Measurements from ENCODE around the gene MAST4.

DNA sequence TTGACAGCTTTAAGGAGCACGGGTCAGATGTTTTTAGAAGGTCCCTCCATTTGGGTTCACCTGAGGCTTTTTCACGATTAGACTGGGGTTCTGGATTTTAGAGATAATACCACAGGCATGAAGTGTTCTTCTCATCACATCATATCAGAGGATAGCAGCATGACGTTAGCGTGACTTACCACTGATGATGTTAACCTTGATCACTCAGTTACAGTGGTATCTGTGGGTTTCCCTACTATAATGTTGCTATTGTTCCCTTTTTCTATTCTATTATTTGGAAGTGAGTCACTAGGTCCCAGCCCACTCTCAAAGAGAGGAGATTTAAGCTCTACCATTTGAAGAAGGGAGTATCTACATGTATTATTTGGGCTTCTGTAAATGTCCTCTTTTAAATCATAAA is 300.0 kb downstream of the MAST4 start:
- TF ChIP-seq SPI1 (IDR thresholded peaks at IDR 0.05; ENCODE audit: low read depth, low read length) (no peak), POLR2A (IDR thresholded peaks at IDR 0.05; ENCODE audit: low read depth, low read length) (no peak), POLR2AphosphoS5 (IDR thresholded peaks at IDR 0.05; ENCODE audit: low read depth, low read length) (no peak)

All from GM12891 (cell line).